ENCODE data around the gene TMIGD3. TPM values are rescaled to one million over a fixed set of nuclear protein-coding genes. Genes with fewer than 3 reads are reported as not detected.

TMIGD3 gene
- total RNA-seq, 4 donors from 2014 or later: 0.85 to 14.1 (median 3.2) TPM; not detected in 1

- 13 to 18% methylated on average over 1 to 3 of the region's 3 CpGs for WGBS, 2 donors (ENCODE audit: low coverage in 1 of 2)
- Histone ChIP-seq H3K4me1 (peaks cover 6 to 88% (median 38%) of the 10 kb centered on the region in 3 donors), H3K27me3 (no peaks in the 10 kb centered on the region)
Observed at GRCh38 chr1:111509997-111510375, 6.6 kb upstream of the TMIGD3 start.

DNA sequence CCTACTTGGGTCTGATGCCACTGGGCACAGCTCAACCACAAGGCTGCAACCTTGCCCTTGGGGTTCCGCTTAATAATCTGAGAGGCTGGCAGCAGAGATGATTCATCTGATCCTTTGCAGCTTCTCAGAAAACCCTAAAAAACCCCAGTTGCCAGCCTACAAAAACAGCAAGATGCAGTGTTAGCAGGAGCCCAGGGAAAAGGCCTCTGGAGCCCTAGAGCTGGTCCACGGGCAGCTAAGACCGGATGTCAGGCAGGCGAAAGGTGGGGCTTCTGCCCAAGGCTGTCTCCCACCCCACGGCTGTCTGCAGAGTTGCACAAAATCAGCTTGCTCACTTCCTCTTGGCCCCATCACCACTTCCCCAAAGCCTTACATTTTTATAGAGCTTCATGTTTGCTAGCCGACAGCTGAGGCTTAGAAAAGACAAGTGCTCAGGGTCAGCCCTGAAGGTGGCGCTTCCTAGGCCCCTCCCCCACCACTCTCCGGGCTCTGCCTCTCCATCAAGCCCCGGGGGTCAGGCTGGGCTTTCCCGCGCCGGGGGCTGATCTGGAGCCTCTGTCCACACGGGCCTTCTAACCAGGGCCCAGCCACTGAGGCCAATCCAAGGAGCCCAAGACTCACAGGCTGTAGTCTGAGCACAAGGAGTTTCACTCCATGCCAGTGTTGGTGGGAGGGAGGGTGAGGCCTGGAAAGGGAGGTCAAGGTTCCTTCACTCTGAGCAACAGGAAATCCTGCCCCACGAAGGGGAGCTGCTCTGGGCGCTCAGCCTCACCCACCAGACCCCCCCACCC, 4.2 kb upstream of the TMIGD3 start:
- peak overlapping the region in 1 of 2 donors; percentile 41 for H3K4me3 ChIP-seq
- TF ChIP-seq POLR2AphosphoS5 (IDR thresholded peaks at IDR 0.05): no peak
- no peak for TF ChIP-seq POLR2A (IDR thresholded peaks at IDR 0.05)
- WGBS, 2 donors (ENCODE audit: low coverage in 1 of 2): 3 to 13% methylated on average over 8 to 11 of the region's 15 CpGs

More at GRCh38 chr1:111509997-111510375, 6.6 kb upstream of the TMIGD3 start:
- Histone ChIP-seq H3K4me3 (no peak overlapping the region), H3K9me3 (no peaks in the 10 kb centered on the region), H3K36me3 (no peaks in the 10 kb centered on the region), H3K27ac (peak overlapping the region; percentile 16 to 96 (median 92))
- TF ChIP-seq POLR2AphosphoS5 (IDR thresholded peaks at IDR 0.05) (no peak), EP300 (IDR thresholded peaks at IDR 0.05) (no peak), POLR2A (IDR thresholded peaks at IDR 0.05) (no peak)
- TF ChIP-seq, protein P1, sequence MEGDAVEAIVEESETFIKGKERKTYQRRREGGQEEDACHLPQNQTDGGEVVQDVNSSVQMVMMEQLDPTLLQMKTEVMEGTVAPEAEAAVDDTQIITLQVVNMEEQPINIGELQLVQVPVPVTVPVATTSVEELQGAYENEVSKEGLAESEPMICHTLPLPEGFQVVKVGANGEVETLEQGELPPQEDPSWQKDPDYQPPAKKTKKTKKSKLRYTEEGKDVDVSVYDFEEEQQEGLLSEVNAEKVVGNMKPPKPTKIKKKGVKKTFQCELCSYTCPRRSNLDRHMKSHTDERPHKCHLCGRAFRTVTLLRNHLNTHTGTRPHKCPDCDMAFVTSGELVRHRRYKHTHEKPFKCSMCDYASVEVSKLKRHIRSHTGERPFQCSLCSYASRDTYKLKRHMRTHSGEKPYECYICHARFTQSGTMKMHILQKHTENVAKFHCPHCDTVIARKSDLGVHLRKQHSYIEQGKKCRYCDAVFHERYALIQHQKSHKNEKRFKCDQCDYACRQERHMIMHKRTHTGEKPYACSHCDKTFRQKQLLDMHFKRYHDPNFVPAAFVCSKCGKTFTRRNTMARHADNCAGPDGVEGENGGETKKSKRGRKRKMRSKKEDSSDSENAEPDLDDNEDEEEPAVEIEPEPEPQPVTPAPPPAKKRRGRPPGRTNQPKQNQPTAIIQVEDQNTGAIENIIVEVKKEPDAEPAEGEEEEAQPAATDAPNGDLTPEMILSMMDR (IDR thresholded peaks at IDR 0.05): no peak
- ATAC-seq: no peak

GRCh38 chr1:111506561-111506960, 3.1 kb upstream of the TMIGD3 start:
- 40 to 44% methylated on average over 2 of the region's 2 CpGs for WGBS, 2 donors (ENCODE audit: low coverage in 1 of 2)
- TF ChIP-seq POLR2AphosphoS5 (IDR thresholded peaks at IDR 0.05) (no peak), EP300 (IDR thresholded peaks at IDR 0.05) (no peak), POLR2A (IDR thresholded peaks at IDR 0.05) (no peak)
- TF ChIP-seq, protein P1 (IDR thresholded peaks at IDR 0.05): no peak
- Histone ChIP-seq H3K4me1 (peaks cover 6 to 54% (median 34%) of the 10 kb centered on the region in 3 donors), H3K27ac (peak overlapping the region in 3 of 4 donors; percentile 46 to 58 (median 56)), H3K4me3 (no peak overlapping the region), H3K9me3 (no peaks in the 10 kb centered on the region), H3K36me3 (no peaks in the 10 kb centered on the region), H3K27me3 (no peaks in the 10 kb centered on the region)
- ATAC-seq: no peak

More for the DNA sequence above, 4.2 kb upstream of the TMIGD3 start:
- ATAC-seq: peak; percentile 73
- Histone ChIP-seq H3K27ac (peak overlapping the region; percentile 91 to 96 (median 93)), H3K4me1 (peaks cover 6 to 64% (median 34%) of the 10 kb centered on the region in 3 donors), H3K27me3 (no peaks in the 10 kb centered on the region), H3K36me3 (no peaks in the 10 kb centered on the region), H3K9me3 (no peaks in the 10 kb centered on the region)

GRCh38 chr1:111505641-111506119, 2.2 kb upstream of the TMIGD3 start:
- H3K27ac ChIP-seq: peak overlapping the region in 3 of 4 donors; percentile 46 to 58 (median 56)
- no peaks in the 10 kb centered on the region for H3K27me3 ChIP-seq
- no peaks in the 10 kb centered on the region for H3K36me3 ChIP-seq
- no peaks in the 10 kb centered on the region for H3K9me3 ChIP-seq
- no peak for ATAC-seq
- TF ChIP-seq EP300 (IDR thresholded peaks at IDR 0.05): no peak
- TF ChIP-seq POLR2AphosphoS5 (IDR thresholded peaks at IDR 0.05): no peak
- TF ChIP-seq, protein P1 (IDR thresholded peaks at IDR 0.05): no peak
- no peak for TF ChIP-seq POLR2A (IDR thresholded peaks at IDR 0.05)
- peaks cover 6 to 45% (median 34%) of the 10 kb centered on the region in 3 donors for H3K4me1 ChIP-seq
- no peak overlapping the region for H3K4me3 ChIP-seq
- WGBS, 2 donors (ENCODE audit: low coverage in 1 of 2): 86% methylated on average over 4 of the region's 6 CpGs; no CpG with 5 or more reads in 1 of the 2 donors

- Histone ChIP-seq H3K4me3 (no peak overlapping the region), H3K27me3 (no peaks in the 10 kb centered on the region), H3K36me3 (no peaks in the 10 kb centered on the region), H3K27ac (peak overlapping the region in 1 of 4 donors; percentile 55), H3K9me3 (no peaks in the 10 kb centered on the region), H3K4me1 (peaks cover 6 to 29% (median 19%) of the 10 kb centered on the region in 3 donors)
- TF ChIP-seq POLR2AphosphoS5 (IDR thresholded peaks at IDR 0.05) (no peak), EP300 (IDR thresholded peaks at IDR 0.05) (no peak), POLR2A (IDR thresholded peaks at IDR 0.05) (no peak)
- TF ChIP-seq, protein P1 (IDR thresholded peaks at IDR 0.05): no peak
- ATAC-seq: no peak
- 74 to 88% methylated on average over 3 of the region's 6 CpGs for WGBS, 2 donors (ENCODE audit: low coverage in 1 of 2)
Observed at GRCh38 chr1:111504097-111504496, 664 bp upstream of the TMIGD3 start.

Measured in gastroesophageal sphincter (tissue), 4 donors.